Transverse colon (tissue), 4 donors: ENCODE measurements around the gene NTRK2. TPM values are rescaled to one million over a fixed set of nuclear protein-coding genes. Genes with fewer than 3 reads are reported as not detected.

ENCODE experiments used
- DNase-seq: peaks from one replicate; pipeline ENCODE4 v3.0.0-alpha.2; 2019
- H3K27ac ChIP-seq, 4 donors: fragments of 200-600 bp; sonication (generic); 2 replicates each; pipeline ENCODE4 v1.5.1; 2016 to 2018; ENCODE audit warnings: inconsistent platforms in 4 of 4
- H3K27me3 ChIP-seq: fragments of 200-600 bp; sonication (generic); 2 replicates; pipeline ENCODE4 v1.5.1; 2017; ENCODE audit warnings: inconsistent platforms
- H3K36me3 ChIP-seq, 4 donors: fragments of 200-600 bp; sonication (generic); 2 replicates each; pipeline ENCODE4 v1.5.1; 2017 to 2019; ENCODE audit warnings: inconsistent platforms in 4 of 4
- H3K4me1 ChIP-seq, 4 donors: fragments of 200-600 bp; sonication (generic); 2 replicates each; pipeline ENCODE4 v1.5.1; 2017 to 2020; ENCODE audit warnings: inconsistent platforms in 4 of 4
- H3K4me3 ChIP-seq, 4 donors: fragments of 200-600 bp; sonication (generic); 1 replicate in 1 of 4; 2 replicates in 3 of 4; pipeline versions ENCODE4 v1.5.1 to v1.6.1; 2017 to 2019; ENCODE audit warnings: inconsistent platforms in 4 of 4
- H3K9me3 ChIP-seq, 2 donors: fragments of 200-600 bp; sonication (generic); 2 replicates each; pipeline ENCODE4 v1.5.1; 2017 to 2019; ENCODE audit warnings: inconsistent platforms in 2 of 2
- EP300 ChIP-seq: sonication (generic); formaldehyde crosslinking; IDR thresholded peaks from one replicate; pipeline ENCODE4 v1.6.1; 2017; ENCODE audit warnings: antibody characterized with exemption, low read depth
- POLR2A ChIP-seq: fragments of 450-650 bp; IDR thresholded peaks from one replicate; pipeline ENCODE4 v1.6.1; 2016; ENCODE audit warnings: antibody characterized with exemption, mild to moderate bottlenecking, moderate library complexity
- POLR2AphosphoS5 ChIP-seq, 3 donors: sonication (generic); formaldehyde crosslinking; IDR thresholded peaks; one replicate each; pipeline ENCODE4 v1.6.1; 2016; ENCODE audit warnings: antibody characterized with exemption in 3 of 3
- WGBS, 2 donors: methylation state at CpG; one replicate each; pipeline ENCODE4 v1.1.5; 2018; ENCODE audit warnings: low coverage in 1 of 2; 5-methylcytosine and 5-hydroxymethylcytosine counted together
- in situ Hi-C, 4 donors: fragments of 200-750 bp; cut with MboI; loops; one replicate each; pipeline versions ENCODE4 v1.15.0 to v1.15.1; 2017; ENCODE audit warnings: low sequenced_read_pairs in 3 of 4, low pct_ligation_motif_present in 1 of 4, low pct_unique_long_range_greater_than_20kb in 1 of 4
- intact Hi-C: fragments of 100-400 bp; cut with DNase I; formaldehyde crosslinking; loops from one replicate; pipeline ENCODE4 v1.15.1; 2023; ENCODE audit warnings: low total_unique reads
- total RNA-seq, 4 donors: library from RNA; depleted of rRNA; stranded (reverse); fragments of >200 nt; gene quantifications; one replicate each; pipeline ENCODE4 v1.1.0, GENCODE V29; 2016
- TF ChIP-seq, protein P1 (sequence below), 5 experiments: fragments of 200-600 bp in 3 of 5; fragments of 450-650 bp in 2 of 5; sonication (generic) in 3 of 5; IDR thresholded peaks; 1 replicate in 2 of 5; 2 replicates in 3 of 5; pipeline ENCODE4 v1.5.1; 2016 to 2017; ENCODE audit warnings: antibody characterized with exemption in 5 of 5, inconsistent platforms in 3 of 5, mild to moderate bottlenecking in 2 of 5, moderate library complexity in 1 of 5

The NTRK2 gene
- total RNA-seq, 4 donors from 2014 or later = 2.2 to 10.1 (median 6.4) TPM

DNA sequence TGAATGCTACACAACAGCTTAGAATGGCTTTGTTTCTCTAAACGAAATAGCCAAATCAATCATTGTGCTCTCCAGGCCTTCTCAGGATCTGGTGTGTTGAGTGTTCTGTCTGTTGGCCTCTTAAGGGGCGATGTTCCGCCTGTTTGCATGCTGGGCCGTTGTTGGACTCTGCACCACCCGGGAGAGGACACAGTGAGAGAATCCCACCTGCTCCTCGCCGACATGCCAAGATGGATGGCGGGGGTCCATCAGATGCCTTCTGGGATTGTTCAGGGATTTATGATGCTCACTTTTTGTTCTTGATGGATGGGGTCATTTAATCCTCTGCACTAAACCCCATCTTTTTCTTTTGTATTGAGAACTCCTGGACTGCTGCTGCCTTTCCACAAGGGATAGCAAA, 159.9 kb downstream of the NTRK2 start:
- TF ChIP-seq POLR2A = no peak
- TF ChIP-seq POLR2AphosphoS5 (IDR thresholded peaks at IDR 0.05) = no peak
- TF ChIP-seq, protein P1, sequence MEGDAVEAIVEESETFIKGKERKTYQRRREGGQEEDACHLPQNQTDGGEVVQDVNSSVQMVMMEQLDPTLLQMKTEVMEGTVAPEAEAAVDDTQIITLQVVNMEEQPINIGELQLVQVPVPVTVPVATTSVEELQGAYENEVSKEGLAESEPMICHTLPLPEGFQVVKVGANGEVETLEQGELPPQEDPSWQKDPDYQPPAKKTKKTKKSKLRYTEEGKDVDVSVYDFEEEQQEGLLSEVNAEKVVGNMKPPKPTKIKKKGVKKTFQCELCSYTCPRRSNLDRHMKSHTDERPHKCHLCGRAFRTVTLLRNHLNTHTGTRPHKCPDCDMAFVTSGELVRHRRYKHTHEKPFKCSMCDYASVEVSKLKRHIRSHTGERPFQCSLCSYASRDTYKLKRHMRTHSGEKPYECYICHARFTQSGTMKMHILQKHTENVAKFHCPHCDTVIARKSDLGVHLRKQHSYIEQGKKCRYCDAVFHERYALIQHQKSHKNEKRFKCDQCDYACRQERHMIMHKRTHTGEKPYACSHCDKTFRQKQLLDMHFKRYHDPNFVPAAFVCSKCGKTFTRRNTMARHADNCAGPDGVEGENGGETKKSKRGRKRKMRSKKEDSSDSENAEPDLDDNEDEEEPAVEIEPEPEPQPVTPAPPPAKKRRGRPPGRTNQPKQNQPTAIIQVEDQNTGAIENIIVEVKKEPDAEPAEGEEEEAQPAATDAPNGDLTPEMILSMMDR (IDR thresholded peaks at IDR 0.05) = no peak
- TF ChIP-seq EP300 = no peak
- Histone ChIP-seq H3K27me3 (no peaks in the 10 kb centered on the region), H3K4me1 (no peaks in the 10 kb centered on the region), H3K4me3 (no peak overlapping the region), H3K36me3 (no peaks in the 10 kb centered on the region), H3K27ac (no peak overlapping the region), H3K9me3 (no peaks in the 10 kb centered on the region)
- DNase-seq = no peak
- 86 to 88% methylated on average over 3 to 8 of the region's 8 CpGs for WGBS, 2 donors
- intact Hi-C loops = no loop called here
- in situ Hi-C loops = no loop called here

- TF ChIP-seq, protein P1 (IDR thresholded peaks at IDR 0.05) = no peak
- TF ChIP-seq POLR2A = no peak
- TF ChIP-seq EP300 = no peak
- no peak for TF ChIP-seq POLR2AphosphoS5 (IDR thresholded peaks at IDR 0.05)
- no peaks in the 10 kb centered on the region for H3K36me3 ChIP-seq
- intact Hi-C loops = no loop called here
Measured at GRCh38 chr9:84829997-84830696, 160.6 kb downstream of the NTRK2 start.

DNA sequence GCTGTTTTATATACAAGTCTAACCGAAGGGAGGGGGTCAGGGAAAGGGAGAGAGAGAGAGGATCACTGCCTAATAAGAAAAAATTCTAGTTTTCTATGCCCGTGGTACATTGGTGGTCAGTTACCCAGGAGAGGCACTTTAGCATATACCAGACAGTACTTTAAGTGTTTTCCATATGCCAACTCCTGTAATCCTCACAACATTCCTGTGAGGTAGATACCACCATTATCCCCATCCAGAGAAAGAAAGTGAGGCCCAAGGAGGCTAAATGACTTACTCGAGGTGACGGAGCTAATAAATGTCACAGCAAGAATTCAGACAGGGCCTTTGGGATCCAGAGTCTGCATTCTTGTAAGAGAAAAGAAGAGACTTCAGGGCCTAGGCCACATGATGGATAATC, 161.8 kb downstream of the NTRK2 start:
- DNase-seq = no peak
- TF ChIP-seq POLR2AphosphoS5 (IDR thresholded peaks at IDR 0.05) (no peak), POLR2A (no peak), EP300 (no peak)
- TF ChIP-seq, protein P1 (IDR thresholded peaks at IDR 0.05) = no peak
- Histone ChIP-seq H3K4me3 (no peak overlapping the region), H3K27me3 (no peaks in the 10 kb centered on the region), H3K36me3 (no peaks in the 10 kb centered on the region), H3K9me3 (no peaks in the 10 kb centered on the region), H3K27ac (no peak overlapping the region), H3K4me1 (no peaks in the 10 kb centered on the region)
- intact Hi-C loops (no loop called here), in situ Hi-C loops (no loop called here)
- 66 to 81% methylated on average over 4 of the region's 4 CpGs for WGBS, 2 donors

More at GRCh38 chr9:84829997-84830696, 160.6 kb downstream of the NTRK2 start:
- Histone ChIP-seq H3K4me1 (no peaks in the 10 kb centered on the region), H3K27me3 (no peaks in the 10 kb centered on the region), H3K4me3 (no peak overlapping the region), H3K9me3 (no peaks in the 10 kb centered on the region), H3K27ac (no peak overlapping the region)
- no peak for DNase-seq
- 79 to 84% methylated on average over 6 of the region's 6 CpGs for WGBS, 2 donors
- in situ Hi-C loops = no loop called here

GRCh38 chr9:84832453-84832852, 162.9 kb downstream of the NTRK2 start:
- in situ Hi-C loops = no loop called here
- TF ChIP-seq POLR2AphosphoS5 (IDR thresholded peaks at IDR 0.05) (no peak), POLR2A (no peak), EP300 (no peak)
- TF ChIP-seq, protein P1 (IDR thresholded peaks at IDR 0.05) = no peak
- intact Hi-C loops = no loop called here
- Histone ChIP-seq H3K36me3 (no peaks in the 10 kb centered on the region), H3K4me3 (no peak overlapping the region), H3K4me1 (no peaks in the 10 kb centered on the region), H3K9me3 (no peaks in the 10 kb centered on the region), H3K27me3 (no peaks in the 10 kb centered on the region), H3K27ac (no peak overlapping the region)
- no peak for DNase-seq
- 90% methylated on average over 7 to 10 of the region's 10 CpGs for WGBS, 2 donors
